ENCODE results near the gene DNALI1. TPM values are rescaled to one million over a fixed set of nuclear protein-coding genes. Genes with fewer than 3 reads are reported as not detected.

DNALI1 gene
- polyA plus RNA-seq, 1 of the 3 experiments (the other 2 are of a cell fraction) = 17.4 TPM

DNA sequence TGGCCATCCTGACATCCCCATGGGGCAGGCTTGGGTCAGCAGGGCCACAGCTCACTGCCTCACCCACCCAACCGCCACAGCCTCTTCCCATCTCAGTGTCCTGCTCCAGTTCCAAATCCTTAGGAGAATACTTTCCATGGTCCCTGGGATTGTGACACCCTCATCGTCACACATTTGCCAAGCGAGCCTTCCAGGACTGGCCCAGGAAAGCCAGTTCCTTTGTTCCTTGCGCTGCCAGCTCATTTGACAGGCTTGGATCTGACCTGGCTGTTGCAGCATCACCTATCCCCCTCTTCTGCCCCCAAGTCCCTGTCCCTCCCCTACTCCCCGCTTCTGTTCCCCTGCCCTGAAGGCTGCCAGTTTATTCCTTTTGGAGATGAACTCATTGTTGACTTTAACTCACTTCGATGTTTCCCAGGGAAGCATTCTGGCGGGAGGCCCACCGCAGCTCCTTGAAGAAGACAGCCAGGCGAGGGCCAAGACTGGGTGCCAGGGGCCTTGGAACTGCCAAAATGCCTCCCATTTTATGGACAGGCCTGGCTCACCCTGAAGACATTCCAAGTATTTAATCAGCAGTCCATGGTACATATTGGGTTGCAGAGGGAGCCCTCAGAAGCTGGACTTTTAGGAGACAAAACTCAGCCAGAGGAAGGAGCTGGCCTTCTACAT, 49.2 kb downstream of the DNALI1 start:
- H2AFZ ChIP-seq (ENCODE audit: low read depth) = no peak overlapping the region
- no peaks in the 10 kb centered on the region for H3K9me2 ChIP-seq
- peaks cover 30% of the 10 kb centered on the region for H3K27me3 ChIP-seq (ENCODE audit: insufficient read depth)
- H3K4me2 ChIP-seq = no peak overlapping the region
- no peaks in the 10 kb centered on the region for H3F3A ChIP-seq (replicated peaks; ENCODE audit: insufficient read depth)
- DNase-seq = no peak
- no peak overlapping the region for H3K9ac ChIP-seq
- no peaks in the 10 kb centered on the region for H4K20me1 ChIP-seq (ENCODE audit: insufficient read depth)
- H3K79me2 ChIP-seq (ENCODE audit: insufficient read depth) = no peaks in the 10 kb centered on the region
- no peak overlapping the region for H3K27ac ChIP-seq (ENCODE audit: low read depth in 2 of 2, low read length in 1 of 2)
- ChIA-PET CTCF (interaction anchor here (12.7 kb wide), 1 partner anchor 75 kb away, joined by 358 read pairs; no protein-coding TSS in a partner anchor), POLR2A (no interaction called here)
- no peaks in the 10 kb centered on the region for H3K9me3 ChIP-seq
- WGBS (ENCODE audit: low lambda C conversion rate) = 67% methylated on average over 9 of the region's 9 CpGs
- TF ChIP-seq TEAD4 (IDR thresholded peaks at IDR 0.05; ENCODE audit: borderline replicate concordance, insufficient read depth) (no peak), JUND (IDR thresholded peaks at IDR 0.05) (no peak), GABPA (IDR thresholded peaks at IDR 0.05; ENCODE audit: low read depth) (no peak), ELF1 (IDR thresholded peaks at IDR 0.05) (no peak), MXI1 (IDR thresholded peaks at IDR 0.05; ENCODE audit: low read depth, low read length) (no peak), RCOR1 (IDR thresholded peaks at IDR 0.05; ENCODE audit: low read length) (no peak), EP300 (IDR thresholded peaks at IDR 0.05; ENCODE audit: borderline replicate concordance in 1 of 2, low read depth in 1 of 2, low read length in 1 of 2) (no peak), RFX5 (IDR thresholded peaks at IDR 0.05; ENCODE audit: low read length) (no peak), GATA2 (CRISPR knock-in tag; IDR thresholded peaks at IDR 0.05) (no peak), SIN3A (IDR thresholded peaks at IDR 0.05; ENCODE audit: borderline replicate concordance, low read depth, low read length) (no peak), FOXJ3 (CRISPR knock-in tag; IDR thresholded peaks at IDR 0.05) (no peak), RAD21 (IDR thresholded peaks at IDR 0.05; ENCODE audit: low read length) (no peak), MEF2A (IDR thresholded peaks at IDR 0.05; ENCODE audit: borderline replicate concordance, low read depth) (no peak), CHD2 (IDR thresholded peaks at IDR 0.05; ENCODE audit: low read length, partially characterized antibody) (no peak), EZH2phosphoT487 (IDR thresholded peaks at IDR 0.05; ENCODE audit: borderline replicate concordance, low read depth) (no peak)
- TF ChIP-seq, protein P1, sequence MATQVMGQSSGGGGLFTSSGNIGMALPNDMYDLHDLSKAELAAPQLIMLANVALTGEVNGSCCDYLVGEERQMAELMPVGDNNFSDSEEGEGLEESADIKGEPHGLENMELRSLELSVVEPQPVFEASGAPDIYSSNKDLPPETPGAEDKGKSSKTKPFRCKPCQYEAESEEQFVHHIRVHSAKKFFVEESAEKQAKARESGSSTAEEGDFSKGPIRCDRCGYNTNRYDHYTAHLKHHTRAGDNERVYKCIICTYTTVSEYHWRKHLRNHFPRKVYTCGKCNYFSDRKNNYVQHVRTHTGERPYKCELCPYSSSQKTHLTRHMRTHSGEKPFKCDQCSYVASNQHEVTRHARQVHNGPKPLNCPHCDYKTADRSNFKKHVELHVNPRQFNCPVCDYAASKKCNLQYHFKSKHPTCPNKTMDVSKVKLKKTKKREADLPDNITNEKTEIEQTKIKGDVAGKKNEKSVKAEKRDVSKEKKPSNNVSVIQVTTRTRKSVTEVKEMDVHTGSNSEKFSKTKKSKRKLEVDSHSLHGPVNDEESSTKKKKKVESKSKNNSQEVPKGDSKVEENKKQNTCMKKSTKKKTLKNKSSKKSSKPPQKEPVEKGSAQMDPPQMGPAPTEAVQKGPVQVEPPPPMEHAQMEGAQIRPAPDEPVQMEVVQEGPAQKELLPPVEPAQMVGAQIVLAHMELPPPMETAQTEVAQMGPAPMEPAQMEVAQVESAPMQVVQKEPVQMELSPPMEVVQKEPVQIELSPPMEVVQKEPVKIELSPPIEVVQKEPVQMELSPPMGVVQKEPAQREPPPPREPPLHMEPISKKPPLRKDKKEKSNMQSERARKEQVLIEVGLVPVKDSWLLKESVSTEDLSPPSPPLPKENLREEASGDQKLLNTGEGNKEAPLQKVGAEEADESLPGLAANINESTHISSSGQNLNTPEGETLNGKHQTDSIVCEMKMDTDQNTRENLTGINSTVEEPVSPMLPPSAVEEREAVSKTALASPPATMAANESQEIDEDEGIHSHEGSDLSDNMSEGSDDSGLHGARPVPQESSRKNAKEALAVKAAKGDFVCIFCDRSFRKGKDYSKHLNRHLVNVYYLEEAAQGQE (IDR thresholded peaks at IDR 0.05; ENCODE audit: low read depth, low read length) = no peak
- TF ChIP-seq, protein P2, sequence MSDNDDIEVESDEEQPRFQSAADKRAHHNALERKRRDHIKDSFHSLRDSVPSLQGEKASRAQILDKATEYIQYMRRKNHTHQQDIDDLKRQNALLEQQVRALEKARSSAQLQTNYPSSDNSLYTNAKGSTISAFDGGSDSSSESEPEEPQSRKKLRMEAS (IDR thresholded peaks at IDR 0.05; ENCODE audit: low read depth) = no peak
- TF ChIP-seq, protein P3, sequence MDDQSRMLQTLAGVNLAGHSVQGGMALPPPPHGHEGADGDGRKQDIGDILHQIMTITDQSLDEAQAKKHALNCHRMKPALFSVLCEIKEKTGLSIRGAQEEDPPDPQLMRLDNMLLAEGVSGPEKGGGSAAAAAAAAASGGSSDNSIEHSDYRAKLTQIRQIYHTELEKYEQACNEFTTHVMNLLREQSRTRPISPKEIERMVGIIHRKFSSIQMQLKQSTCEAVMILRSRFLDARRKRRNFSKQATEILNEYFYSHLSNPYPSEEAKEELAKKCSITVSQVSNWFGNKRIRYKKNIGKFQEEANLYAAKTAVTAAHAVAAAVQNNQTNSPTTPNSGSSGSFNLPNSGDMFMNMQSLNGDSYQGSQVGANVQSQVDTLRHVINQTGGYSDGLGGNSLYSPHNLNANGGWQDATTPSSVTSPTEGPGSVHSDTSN (IDR thresholded peaks at IDR 0.05) = no peak
- TF ChIP-seq, protein P4, sequence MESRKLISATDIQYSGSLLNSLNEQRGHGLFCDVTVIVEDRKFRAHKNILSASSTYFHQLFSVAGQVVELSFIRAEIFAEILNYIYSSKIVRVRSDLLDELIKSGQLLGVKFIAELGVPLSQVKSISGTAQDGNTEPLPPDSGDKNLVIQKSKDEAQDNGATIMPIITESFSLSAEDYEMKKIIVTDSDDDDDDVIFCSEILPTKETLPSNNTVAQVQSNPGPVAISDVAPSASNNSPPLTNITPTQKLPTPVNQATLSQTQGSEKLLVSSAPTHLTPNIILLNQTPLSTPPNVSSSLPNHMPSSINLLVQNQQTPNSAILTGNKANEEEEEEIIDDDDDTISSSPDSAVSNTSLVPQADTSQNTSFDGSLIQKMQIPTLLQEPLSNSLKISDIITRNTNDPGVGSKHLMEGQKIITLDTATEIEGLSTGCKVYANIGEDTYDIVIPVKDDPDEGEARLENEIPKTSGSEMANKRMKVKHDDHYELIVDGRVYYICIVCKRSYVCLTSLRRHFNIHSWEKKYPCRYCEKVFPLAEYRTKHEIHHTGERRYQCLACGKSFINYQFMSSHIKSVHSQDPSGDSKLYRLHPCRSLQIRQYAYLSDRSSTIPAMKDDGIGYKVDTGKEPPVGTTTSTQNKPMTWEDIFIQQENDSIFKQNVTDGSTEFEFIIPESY (IDR thresholded peaks at IDR 0.05; ENCODE audit: borderline replicate concordance, low read depth) = no peak
- TF ChIP-seq, protein P5, sequence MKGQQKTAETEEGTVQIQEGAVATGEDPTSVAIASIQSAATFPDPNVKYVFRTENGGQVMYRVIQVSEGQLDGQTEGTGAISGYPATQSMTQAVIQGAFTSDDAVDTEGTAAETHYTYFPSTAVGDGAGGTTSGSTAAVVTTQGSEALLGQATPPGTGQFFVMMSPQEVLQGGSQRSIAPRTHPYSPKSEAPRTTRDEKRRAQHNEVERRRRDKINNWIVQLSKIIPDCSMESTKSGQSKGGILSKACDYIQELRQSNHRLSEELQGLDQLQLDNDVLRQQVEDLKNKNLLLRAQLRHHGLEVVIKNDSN (IDR thresholded peaks at IDR 0.05; ENCODE audit: borderline replicate concordance, low read depth) = no peak
- no peak overlapping the region for H3K4me3 ChIP-seq (ENCODE audit: low read depth in 2 of 2, low read length in 1 of 2)
- H3K4me1 ChIP-seq (ENCODE audit: control insufficient read depth in 1 of 2, insufficient read depth in 2 of 2, low read depth in 1 of 2, low read length in 1 of 2) = no peaks in the 10 kb centered on the region
- H3K36me3 ChIP-seq (replicated peaks in 1 of 2; ENCODE audit: control insufficient read depth in 1 of 2, insufficient read depth in 2 of 2, low read length in 1 of 2) = no peaks in the 10 kb centered on the region

Data from SK-N-SH (cell line).